ENCODE data around the gene C17orf114.

The C17orf114 gene

GRCh38 chr17:4845118-4845517 is 43.0 kb upstream of the C17orf114 start:
- Mint-ChIP-seq H3K36me3 (ENCODE audit: unreplicated experiment) (no peaks in the 10 kb centered on the region), H3K27ac (ENCODE audit: unreplicated experiment) (no peak overlapping the region)

GRCh38 chr17:4843321-4844000 is 41.3 kb upstream of the C17orf114 start:
- peaks cover 9% of the 10 kb centered on the region for H3K9me3 Mint-ChIP-seq (ENCODE audit: unreplicated experiment)
- no peak overlapping the region for H3K4me3 Mint-ChIP-seq (ENCODE audit: unreplicated experiment)
- H3K36me3 Mint-ChIP-seq (ENCODE audit: unreplicated experiment), result no peaks in the 10 kb centered on the region
- no peak overlapping the region for H3K27ac Mint-ChIP-seq (ENCODE audit: unreplicated experiment)
- no peak for TF ChIP-seq CTCF (IDR thresholded peaks at IDR 0.05; ENCODE audit: partially characterized antibody, unreplicated experiment)
- H3K4me1 Mint-ChIP-seq (ENCODE audit: low read depth, unreplicated experiment), result peaks cover 15% of the 10 kb centered on the region
- DNase-seq, result no peak
- H3K27me3 Mint-ChIP-seq (ENCODE audit: unreplicated experiment), result no peaks in the 10 kb centered on the region

More at GRCh38 chr17:4845118-4845517, 43.0 kb upstream of the C17orf114 start:
- no peak overlapping the region for H3K4me3 Mint-ChIP-seq (ENCODE audit: unreplicated experiment)
- H3K4me1 Mint-ChIP-seq (ENCODE audit: low read depth, unreplicated experiment), result peaks cover 11% of the 10 kb centered on the region
- no peaks in the 10 kb centered on the region for H3K27me3 Mint-ChIP-seq (ENCODE audit: unreplicated experiment)
- H3K9me3 Mint-ChIP-seq (ENCODE audit: unreplicated experiment), result peaks cover 8% of the 10 kb centered on the region
- TF ChIP-seq CTCF (IDR thresholded peaks at IDR 0.05; ENCODE audit: partially characterized antibody, unreplicated experiment), result no peak
- DNase-seq, result no peak

GRCh38 chr17:4842376-4842775 is 40.2 kb upstream of the C17orf114 start:
- no peak for DNase-seq
- no peak overlapping the region for H3K27ac Mint-ChIP-seq (ENCODE audit: unreplicated experiment)
- no peak for TF ChIP-seq CTCF (IDR thresholded peaks at IDR 0.05; ENCODE audit: partially characterized antibody, unreplicated experiment)
- no peaks in the 10 kb centered on the region for H3K36me3 Mint-ChIP-seq (ENCODE audit: unreplicated experiment)
- H3K4me1 Mint-ChIP-seq (ENCODE audit: low read depth, unreplicated experiment), result peaks cover 19% of the 10 kb centered on the region
- H3K9me3 Mint-ChIP-seq (ENCODE audit: unreplicated experiment), result peaks cover 9% of the 10 kb centered on the region
- H3K27me3 Mint-ChIP-seq (ENCODE audit: unreplicated experiment), result no peaks in the 10 kb centered on the region
- H3K4me3 Mint-ChIP-seq (ENCODE audit: unreplicated experiment), result no peak overlapping the region

GRCh38 chr17:4840893-4841242 is 38.7 kb upstream of the C17orf114 start:
- Mint-ChIP-seq H3K27ac (ENCODE audit: unreplicated experiment) (no peak overlapping the region), H3K27me3 (ENCODE audit: unreplicated experiment) (no peaks in the 10 kb centered on the region), H3K9me3 (ENCODE audit: unreplicated experiment) (peaks cover 9% of the 10 kb centered on the region), H3K36me3 (ENCODE audit: unreplicated experiment) (no peaks in the 10 kb centered on the region), H3K4me1 (ENCODE audit: low read depth, unreplicated experiment) (peaks cover 25% of the 10 kb centered on the region), H3K4me3 (ENCODE audit: unreplicated experiment) (no peak overlapping the region)
- no peak for TF ChIP-seq CTCF (IDR thresholded peaks at IDR 0.05; ENCODE audit: partially characterized antibody, unreplicated experiment)
- no peak for DNase-seq

- no peak overlapping the region for H3K4me3 Mint-ChIP-seq (ENCODE audit: unreplicated experiment)
- no peak overlapping the region for H3K27ac Mint-ChIP-seq (ENCODE audit: unreplicated experiment)
- no peak for TF ChIP-seq CTCF (IDR thresholded peaks at IDR 0.05; ENCODE audit: partially characterized antibody, unreplicated experiment)
- H3K27me3 Mint-ChIP-seq (ENCODE audit: unreplicated experiment), result no peaks in the 10 kb centered on the region
- no peak for DNase-seq
- H3K36me3 Mint-ChIP-seq (ENCODE audit: unreplicated experiment), result no peaks in the 10 kb centered on the region
- peaks cover 29% of the 10 kb centered on the region for H3K4me1 Mint-ChIP-seq (ENCODE audit: low read depth, unreplicated experiment)
- H3K9me3 Mint-ChIP-seq (ENCODE audit: unreplicated experiment), result peaks cover 9% of the 10 kb centered on the region
Observed at GRCh38 chr17:4839965-4840892, 38.1 kb upstream of the C17orf114 start.

All from glutamatergic neuron (in vitro differentiated cells).